C4-2B (cell line): ENCODE measurements around the gene SLC27A5.

ENCODE experiments used
- H3K27ac ChIP-seq: fragments of 450-650 bp; 2 replicates; pipeline ENCODE4 v1.5.1; 2017
- ZFX ChIP-seq: fragments of 450-650 bp; IDR thresholded peaks from 2 replicates; pipeline ENCODE4 v1.6.1; 2017
- TF ChIP-seq, protein P1 (sequence below): fragments of 450-650 bp; conservative IDR thresholded peaks from 2 replicates; pipeline ENCODE4 v1.5.1; 2017; ENCODE audit warnings: mild to moderate bottlenecking

Gene SLC27A5

DNA sequence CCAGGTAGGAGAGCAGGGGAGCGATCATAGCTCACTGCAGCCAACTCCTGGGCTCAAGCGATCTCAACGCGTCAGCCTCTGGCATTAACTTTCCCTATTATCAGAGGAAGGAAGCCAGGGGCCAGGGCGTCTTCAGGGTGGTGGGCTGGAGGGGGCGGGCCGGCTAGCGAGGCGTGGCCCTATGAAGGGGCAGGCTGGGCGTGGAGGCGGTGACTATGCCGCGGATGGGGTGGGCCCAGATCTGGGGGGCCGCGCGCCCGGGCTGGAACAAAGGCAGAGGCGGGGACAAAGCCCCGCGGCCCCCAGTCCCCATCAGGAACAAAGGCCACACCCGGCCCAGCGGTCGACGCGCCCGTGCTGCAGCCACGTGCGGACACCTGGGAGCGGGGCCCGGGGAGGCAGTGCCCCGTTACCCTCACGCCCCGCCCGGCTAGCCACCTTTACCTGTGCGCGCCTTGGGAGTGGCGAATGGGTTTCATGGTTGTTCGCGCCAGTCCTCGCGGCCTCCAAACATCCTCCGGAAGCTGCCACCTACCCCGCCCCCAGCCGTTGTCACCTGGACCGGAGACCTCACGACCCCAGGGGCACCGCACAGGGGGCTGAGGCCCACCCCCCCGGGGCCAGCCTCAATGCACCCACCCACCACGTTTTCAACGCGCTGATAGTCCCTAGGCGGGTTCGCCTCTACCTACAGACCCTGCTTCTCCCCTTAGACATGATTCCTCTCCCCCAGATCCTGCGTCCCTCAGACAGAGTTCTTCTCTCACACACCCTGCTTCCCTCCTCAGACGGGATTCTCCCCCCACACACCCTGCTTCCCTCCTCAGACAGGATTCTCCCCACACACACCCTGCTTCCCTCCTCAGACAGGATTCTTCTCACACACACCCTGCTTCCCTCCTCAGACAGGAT lies 26.7 kb upstream of the SLC27A5 start:
- no peak overlapping the region for H3K27ac ChIP-seq
- TF ChIP-seq, protein P1, sequence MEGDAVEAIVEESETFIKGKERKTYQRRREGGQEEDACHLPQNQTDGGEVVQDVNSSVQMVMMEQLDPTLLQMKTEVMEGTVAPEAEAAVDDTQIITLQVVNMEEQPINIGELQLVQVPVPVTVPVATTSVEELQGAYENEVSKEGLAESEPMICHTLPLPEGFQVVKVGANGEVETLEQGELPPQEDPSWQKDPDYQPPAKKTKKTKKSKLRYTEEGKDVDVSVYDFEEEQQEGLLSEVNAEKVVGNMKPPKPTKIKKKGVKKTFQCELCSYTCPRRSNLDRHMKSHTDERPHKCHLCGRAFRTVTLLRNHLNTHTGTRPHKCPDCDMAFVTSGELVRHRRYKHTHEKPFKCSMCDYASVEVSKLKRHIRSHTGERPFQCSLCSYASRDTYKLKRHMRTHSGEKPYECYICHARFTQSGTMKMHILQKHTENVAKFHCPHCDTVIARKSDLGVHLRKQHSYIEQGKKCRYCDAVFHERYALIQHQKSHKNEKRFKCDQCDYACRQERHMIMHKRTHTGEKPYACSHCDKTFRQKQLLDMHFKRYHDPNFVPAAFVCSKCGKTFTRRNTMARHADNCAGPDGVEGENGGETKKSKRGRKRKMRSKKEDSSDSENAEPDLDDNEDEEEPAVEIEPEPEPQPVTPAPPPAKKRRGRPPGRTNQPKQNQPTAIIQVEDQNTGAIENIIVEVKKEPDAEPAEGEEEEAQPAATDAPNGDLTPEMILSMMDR, result no peak
- no peak for TF ChIP-seq ZFX

DNA sequence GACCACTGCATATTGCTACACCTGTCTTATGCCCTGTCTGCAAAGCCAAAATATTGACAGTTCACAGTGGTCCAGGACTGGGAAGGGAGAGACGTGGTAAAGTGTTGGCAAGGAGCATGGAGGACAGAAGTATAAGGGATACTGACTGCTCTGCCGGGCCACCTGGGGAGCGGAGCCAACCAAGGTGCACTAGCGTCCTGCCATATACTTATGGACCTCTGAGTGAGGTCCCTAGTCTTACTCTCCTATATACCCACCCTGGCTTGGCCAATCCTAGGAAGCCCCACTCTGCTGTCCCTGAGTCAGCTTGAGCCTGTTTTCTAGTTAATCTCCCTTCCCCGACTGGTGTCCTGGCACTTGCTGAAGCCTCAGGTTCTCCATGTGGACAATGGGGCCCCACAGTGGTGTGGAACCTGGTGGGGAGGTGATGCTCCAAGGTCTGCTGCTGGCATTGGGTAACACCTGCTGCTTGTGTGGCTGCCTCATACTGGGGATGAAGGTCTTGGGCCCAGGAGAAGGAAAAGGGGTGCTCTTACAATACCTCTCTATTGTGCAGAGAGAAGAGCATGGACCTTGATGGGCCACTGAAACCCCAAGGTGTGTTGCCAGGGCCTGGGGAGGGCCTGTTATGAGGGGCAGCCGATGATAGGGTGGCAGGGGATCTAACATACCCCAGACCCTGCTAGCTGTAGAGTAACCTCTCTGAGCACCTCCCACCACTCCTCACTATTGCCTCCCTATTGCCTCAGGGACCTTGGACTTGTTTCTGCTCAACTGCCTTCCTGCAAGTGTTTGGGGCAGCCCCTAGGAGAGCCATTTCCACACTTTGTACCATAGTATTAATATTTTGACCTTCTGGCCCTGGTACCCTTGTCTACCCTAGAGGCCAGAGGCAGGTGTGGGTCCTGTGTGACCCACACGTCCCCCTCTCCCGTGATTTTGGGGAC lies 25.3 kb upstream of the SLC27A5 start:
- H3K27ac ChIP-seq, result no peak overlapping the region
- TF ChIP-seq ZFX, result no peak
- TF ChIP-seq, protein P1, result no peak

DNA sequence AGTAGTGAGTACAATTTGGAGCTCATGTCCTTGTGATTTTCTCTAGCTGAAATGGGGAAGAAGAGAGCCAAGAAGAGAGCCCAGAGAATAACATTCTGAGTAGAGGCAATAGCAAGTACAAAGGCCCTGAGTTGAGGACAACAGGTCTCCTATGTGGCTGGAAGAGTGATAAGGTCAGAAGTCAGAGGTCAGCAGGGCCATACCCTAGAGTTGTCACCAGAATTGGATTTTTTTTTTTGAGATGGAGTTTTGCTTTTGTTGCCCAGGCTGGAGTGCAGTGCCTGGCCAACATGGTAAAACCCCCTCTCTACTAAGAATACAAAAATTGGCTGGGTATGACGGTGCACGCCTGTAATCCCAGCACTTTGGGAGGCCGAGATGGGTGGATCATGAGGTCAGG lies 24.1 kb upstream of the SLC27A5 start:
- TF ChIP-seq ZFX, result no peak
- TF ChIP-seq, protein P1, result no peak
- H3K27ac ChIP-seq, result no peak overlapping the region

DNA sequence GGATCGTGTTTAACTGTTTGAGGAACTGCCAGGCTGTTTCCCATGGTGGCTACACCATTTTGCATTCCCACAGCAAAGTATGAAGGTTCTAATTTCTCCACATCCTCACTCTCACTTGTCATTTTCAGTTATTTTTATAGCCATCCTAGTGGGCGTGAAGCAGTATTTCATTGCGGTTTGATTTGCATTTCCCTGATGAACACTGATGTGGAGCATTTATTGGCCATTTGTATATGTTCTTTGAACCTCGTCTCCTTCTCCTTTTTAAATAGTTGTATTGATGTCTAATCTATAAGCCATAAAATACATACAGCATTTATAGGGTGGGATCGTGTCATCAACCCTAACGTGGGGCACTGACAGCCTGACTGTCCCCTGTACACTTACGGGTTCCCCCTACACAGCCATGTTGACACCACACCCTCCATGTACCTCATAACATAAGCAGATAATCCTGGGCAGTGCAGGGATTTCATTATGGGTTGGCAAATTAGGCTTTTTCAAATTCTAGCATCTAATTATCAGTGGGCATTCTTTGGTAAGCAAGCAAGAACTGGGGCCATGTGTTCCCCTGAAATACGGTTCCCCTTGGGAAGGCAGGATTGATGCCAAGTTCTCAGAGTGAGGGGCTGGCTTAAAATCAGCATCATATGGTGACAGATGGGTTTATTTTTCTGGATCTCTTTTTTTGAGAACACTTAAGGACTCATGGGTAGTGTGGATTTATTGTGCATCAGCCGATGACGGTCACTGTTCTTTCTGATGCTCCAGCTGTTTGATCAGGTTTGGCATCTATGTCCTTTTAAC lies 19.4 kb upstream of the SLC27A5 start:
- no peak for TF ChIP-seq ZFX
- TF ChIP-seq, protein P1, result no peak
- no peak overlapping the region for H3K27ac ChIP-seq

DNA sequence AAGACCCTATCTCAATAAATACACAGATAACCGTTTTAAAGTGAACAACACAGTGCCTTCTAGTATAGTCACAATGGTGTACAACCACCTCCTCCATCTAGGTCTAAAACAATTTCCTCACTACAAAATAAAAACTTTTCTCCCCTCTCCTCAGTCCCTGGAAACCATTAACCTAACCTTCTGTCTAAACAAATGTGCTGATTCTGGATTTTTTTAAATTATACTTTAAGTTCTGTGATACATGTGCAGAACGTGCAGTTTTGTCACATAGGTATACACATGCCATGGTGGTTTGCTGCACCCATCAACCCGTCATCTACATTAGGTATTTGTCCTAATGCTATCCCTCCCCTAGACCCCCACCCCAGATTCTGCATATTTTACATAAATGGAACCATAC lies 17.6 kb upstream of the SLC27A5 start:
- TF ChIP-seq ZFX, result no peak
- TF ChIP-seq, protein P1, result no peak
- no peak overlapping the region for H3K27ac ChIP-seq

DNA sequence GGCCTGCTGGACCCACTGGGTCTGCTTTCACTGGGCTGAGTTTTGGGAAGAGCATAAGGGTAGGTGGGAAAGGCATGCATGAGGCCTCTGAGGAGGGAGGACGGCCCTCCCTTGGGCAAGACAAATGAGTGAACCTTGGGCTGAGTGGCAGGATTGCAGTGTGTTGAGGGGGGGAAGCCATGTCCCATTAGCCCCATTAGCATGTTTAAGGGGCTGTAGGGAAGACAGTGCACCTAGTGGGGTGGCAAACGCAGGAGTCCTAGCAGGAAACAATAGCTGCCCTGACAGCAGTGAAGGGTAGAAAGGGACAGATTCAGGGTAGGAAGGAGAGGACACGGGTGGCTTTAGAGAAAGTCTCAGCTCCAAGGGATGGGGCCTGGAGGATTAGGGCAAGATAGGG lies 10.9 kb upstream of the SLC27A5 start:
- no peak overlapping the region for H3K27ac ChIP-seq
- TF ChIP-seq, protein P1, result no peak
- TF ChIP-seq ZFX, result no peak
